Measurements from ENCODE around the gene PLEKHA8. TPM values are rescaled to one million over a fixed set of nuclear protein-coding genes. Genes with fewer than 3 reads are reported as not detected.
A peak's percentile ranks its signal among the peaks of the same experiment; 100 is the strongest.
"Not testable (repeated sequence)": the region's sequence is repeated elsewhere in the genome, so short reads cannot be mapped to it uniquely, and the experiment has no call there.

Gene PLEKHA8
- total and polyA plus RNA-seq, 2 experiments from 2014 or later: 16.8 to 25.9 TPM

DNA sequence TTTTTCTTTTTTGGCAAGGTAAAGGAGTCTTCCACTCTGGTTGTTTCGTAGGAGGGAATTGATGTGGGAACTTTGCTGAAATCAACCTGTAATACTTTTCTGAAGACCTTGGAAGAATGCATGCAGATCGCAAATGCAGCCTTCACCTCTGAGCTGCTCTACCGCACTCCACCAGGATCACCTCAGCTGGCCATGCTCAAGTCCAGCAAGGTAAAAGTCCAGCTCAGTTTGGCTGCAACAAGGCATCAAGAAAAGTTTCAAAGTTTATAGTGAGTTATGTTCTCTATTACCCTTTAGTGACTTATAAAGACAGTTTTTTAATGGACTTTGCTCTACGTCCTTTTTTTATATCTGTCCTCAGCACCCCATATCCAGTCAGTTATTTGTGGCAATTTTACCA lies 21.0 kb downstream of the PLEKHA8 start:
- Histone ChIP-seq H3K4me1 (ENCODE audit: low read depth) (no peaks in the 10 kb centered on the region), H3K27me3 (no peaks in the 10 kb centered on the region), H3K27ac (no peak overlapping the region), H3K9me3 (ENCODE audit: low read depth) (no peaks in the 10 kb centered on the region), H3K36me3 (peaks cover 58% of the 10 kb centered on the region), H3K4me3 (no peak overlapping the region)
- TF ChIP-seq, protein P1, sequence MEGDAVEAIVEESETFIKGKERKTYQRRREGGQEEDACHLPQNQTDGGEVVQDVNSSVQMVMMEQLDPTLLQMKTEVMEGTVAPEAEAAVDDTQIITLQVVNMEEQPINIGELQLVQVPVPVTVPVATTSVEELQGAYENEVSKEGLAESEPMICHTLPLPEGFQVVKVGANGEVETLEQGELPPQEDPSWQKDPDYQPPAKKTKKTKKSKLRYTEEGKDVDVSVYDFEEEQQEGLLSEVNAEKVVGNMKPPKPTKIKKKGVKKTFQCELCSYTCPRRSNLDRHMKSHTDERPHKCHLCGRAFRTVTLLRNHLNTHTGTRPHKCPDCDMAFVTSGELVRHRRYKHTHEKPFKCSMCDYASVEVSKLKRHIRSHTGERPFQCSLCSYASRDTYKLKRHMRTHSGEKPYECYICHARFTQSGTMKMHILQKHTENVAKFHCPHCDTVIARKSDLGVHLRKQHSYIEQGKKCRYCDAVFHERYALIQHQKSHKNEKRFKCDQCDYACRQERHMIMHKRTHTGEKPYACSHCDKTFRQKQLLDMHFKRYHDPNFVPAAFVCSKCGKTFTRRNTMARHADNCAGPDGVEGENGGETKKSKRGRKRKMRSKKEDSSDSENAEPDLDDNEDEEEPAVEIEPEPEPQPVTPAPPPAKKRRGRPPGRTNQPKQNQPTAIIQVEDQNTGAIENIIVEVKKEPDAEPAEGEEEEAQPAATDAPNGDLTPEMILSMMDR (IDR thresholded peaks at IDR 0.05; ENCODE audit: low read depth, low read length): no peak
- DNase-seq (ENCODE audit: low read depth in 1 of 2, low spot score in 1 of 2): no peak

DNA sequence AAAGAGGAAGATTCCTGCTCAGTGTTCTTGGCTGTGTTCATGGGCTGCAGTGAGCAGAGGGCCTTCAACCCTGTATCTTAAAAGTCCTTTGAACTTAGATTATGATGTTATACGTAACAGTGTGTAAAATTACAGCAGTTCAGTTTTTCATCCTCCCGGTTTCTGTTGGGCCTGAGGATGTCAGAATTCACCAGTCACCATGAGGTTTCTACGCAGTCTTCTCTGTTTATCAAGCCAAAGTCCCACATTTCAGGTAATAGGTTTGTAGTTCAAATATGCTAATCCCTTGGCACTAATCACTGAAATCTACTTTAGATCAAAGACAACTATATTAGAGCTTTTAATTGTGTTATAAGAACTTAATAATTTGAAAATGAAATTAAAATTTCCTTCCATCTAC lies 24.9 kb downstream of the PLEKHA8 start:
- H3K9me3 ChIP-seq (ENCODE audit: low read depth): no peaks in the 10 kb centered on the region
- no peak overlapping the region for H3K4me3 ChIP-seq
- DNase-seq (ENCODE audit: low read depth in 1 of 2, low spot score in 1 of 2): no peak
- no peak overlapping the region for H3K27ac ChIP-seq
- no peaks in the 10 kb centered on the region for H3K4me1 ChIP-seq (ENCODE audit: low read depth)
- TF ChIP-seq, protein P1 (IDR thresholded peaks at IDR 0.05; ENCODE audit: low read depth, low read length): no peak
- peaks cover 48% of the 10 kb centered on the region for H3K36me3 ChIP-seq
- H3K27me3 ChIP-seq: no peaks in the 10 kb centered on the region

DNA sequence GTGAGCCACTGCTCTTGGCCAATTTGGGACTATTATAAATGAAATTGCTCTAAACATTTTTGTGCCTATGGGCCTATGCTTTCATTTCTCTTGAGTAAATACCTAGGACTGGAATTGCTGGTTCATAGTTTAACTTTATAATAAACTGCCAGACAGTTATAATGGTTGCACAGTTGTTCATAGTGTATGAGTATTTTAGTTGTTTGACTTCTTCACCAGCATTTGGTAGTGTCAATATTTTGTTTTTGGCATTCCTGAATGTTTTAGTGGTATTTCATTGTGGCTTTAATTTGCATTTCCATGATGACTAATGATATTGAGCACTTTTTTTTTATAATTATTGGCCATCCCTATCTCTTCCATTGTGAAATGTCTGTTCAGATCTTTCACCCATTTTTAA lies 29.5 kb downstream of the PLEKHA8 start:
- Histone ChIP-seq H3K4me1 (ENCODE audit: low read depth) (no peaks in the 10 kb centered on the region), H3K27ac (no peak overlapping the region), H3K9me3 (ENCODE audit: low read depth) (no peaks in the 10 kb centered on the region), H3K27me3 (no peaks in the 10 kb centered on the region), H3K36me3 (peaks cover 42% of the 10 kb centered on the region), H3K4me3 (no peak overlapping the region)
- DNase-seq (ENCODE audit: low read depth in 1 of 2, low spot score in 1 of 2): no peak
- TF ChIP-seq, protein P1 (IDR thresholded peaks at IDR 0.05; ENCODE audit: low read depth, low read length): no peak

DNA sequence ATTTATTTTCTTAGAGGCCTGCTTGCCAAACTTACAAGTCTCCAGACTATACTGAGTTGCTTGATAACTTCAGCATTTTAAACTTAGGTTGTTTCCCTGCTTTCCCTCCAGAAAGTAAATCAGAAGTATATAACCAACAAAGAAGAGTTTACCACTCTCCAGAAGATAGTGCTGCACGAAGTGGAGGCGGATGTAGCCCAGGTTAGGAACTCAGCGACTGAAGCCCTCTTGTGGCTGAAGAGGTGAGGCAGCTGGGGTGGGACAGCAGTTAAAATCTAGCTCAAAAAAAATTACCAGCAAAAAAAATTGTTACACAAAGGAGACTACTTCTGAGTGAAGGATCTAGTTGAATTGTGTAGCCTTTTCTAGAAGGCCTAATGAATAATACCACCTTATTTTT lies 33.6 kb downstream of the PLEKHA8 start:
- H3K9me3 ChIP-seq (ENCODE audit: low read depth); H3K27ac ChIP-seq; H3K4me3 ChIP-seq; H3K27me3 ChIP-seq; H3K4me1 ChIP-seq (ENCODE audit: low read depth): not testable (repeated sequence)
- TF ChIP-seq, protein P1 (IDR thresholded peaks at IDR 0.05; ENCODE audit: low read depth, low read length): peak; percentile 64
- peaks cover 33% of the 10 kb centered on the region for H3K36me3 ChIP-seq
- peak in 1 of 2 donors; percentile 47 for DNase-seq (ENCODE audit: low read depth in 1 of 2, low spot score in 1 of 2)

DNA sequence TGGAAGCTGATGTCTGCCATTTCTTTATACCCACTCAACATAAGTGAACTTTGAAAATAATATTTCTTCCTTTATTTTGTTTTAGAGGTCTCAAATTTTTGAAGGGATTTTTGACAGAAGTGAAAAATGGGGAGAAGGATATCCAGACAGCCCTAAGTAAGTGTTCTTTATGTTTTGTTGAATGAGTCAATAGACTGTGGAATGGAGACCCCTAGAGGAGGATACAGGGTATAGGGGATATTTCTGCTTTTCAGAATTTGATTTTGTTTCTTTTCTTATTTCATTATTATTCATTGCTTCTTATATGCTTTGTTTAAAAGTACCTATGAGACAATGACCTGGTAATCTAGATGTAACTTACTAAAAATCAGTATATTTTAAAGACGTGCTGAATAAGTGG lies 34.4 kb downstream of the PLEKHA8 start:
- H3K27ac ChIP-seq: no peak overlapping the region
- peak; percentile 24 to 70 for DNase-seq (ENCODE audit: low read depth in 1 of 2, low spot score in 1 of 2)
- no peak overlapping the region for H3K4me3 ChIP-seq
- H3K36me3 ChIP-seq: peaks cover 29% of the 10 kb centered on the region
- TF ChIP-seq, protein P1 (IDR thresholded peaks at IDR 0.05; ENCODE audit: low read depth, low read length): peak; percentile 71
- H3K27me3 ChIP-seq: no peaks in the 10 kb centered on the region
- H3K9me3 ChIP-seq (ENCODE audit: low read depth): no peaks in the 10 kb centered on the region
- no peaks in the 10 kb centered on the region for H3K4me1 ChIP-seq (ENCODE audit: low read depth)

DNA sequence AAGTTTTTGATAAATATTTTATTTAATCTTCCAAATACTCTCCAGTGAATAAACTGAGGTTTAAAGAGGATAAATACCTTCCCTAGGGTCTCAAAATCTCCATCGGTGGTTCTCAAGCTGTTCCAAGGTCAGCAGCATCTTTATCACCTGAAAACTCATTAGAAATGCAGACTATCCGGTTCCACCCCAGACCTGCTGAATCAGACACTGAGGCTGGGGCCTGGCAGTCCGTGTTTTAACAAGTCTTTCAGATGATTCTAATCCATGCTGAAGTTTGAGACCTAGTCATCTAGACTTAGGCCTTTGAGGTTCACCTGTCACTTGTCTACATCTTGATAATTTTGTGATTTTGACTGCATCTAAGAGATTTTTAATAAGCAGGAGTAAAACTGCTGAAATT lies 37.5 kb downstream of the PLEKHA8 start:
- Histone ChIP-seq H3K27me3 (no peaks in the 10 kb centered on the region), H3K36me3 (peaks cover 18% of the 10 kb centered on the region), H3K9me3 (ENCODE audit: low read depth) (no peaks in the 10 kb centered on the region), H3K4me1 (ENCODE audit: low read depth) (no peaks in the 10 kb centered on the region), H3K4me3 (no peak overlapping the region), H3K27ac (no peak overlapping the region)
- TF ChIP-seq, protein P1 (IDR thresholded peaks at IDR 0.05; ENCODE audit: low read depth, low read length): no peak
- no peak for DNase-seq (ENCODE audit: low read depth in 1 of 2, low spot score in 1 of 2)

Measured in cardiac muscle cell (in vitro differentiated cells and primary cell).